Activated B cell treated with CpG ODN at 0.5 μM for 24 hours (primary cell): Measurements from ENCODE around the gene EXOC6. TPM values are rescaled to one million over a fixed set of nuclear protein-coding genes. Genes with fewer than 3 reads are reported as not detected.

Source experiments
- ATAC-seq: fragments of 200-7000 bp; cut with Tn5 transposase; one replicate; pipeline ENCODE4 v1.10.0; 2021; ENCODE audit warnings: low read depth, mild to moderate bottlenecking, moderate library complexity
- CTCF ChIA-PET: fragments of 350-600 bp; sonication (Branson Sonifier 250); formaldehyde crosslinking; loops from one replicate; lab custom pipeline; 2021; ENCODE audit warnings: antibody characterized with exemption; lab: Charles Lee
- POLR2A ChIA-PET: fragments of 350-600 bp; sonication (Branson Sonifier 250); formaldehyde crosslinking; loops from one replicate; lab custom pipeline; 2021; ENCODE audit warnings: antibody characterized with exemption; lab: Charles Lee
- DNase-seq: peaks from one replicate; pipeline ENCODE4 v3.0.0; 2022
- H3K27ac Mint-ChIP-seq: one replicate; pipeline ENCODE4 v1.8.0; 2020; ENCODE audit warnings: mixed read lengths
- H3K27me3 Mint-ChIP-seq: one replicate; pipeline ENCODE4 v1.8.0; 2021; ENCODE audit warnings: mixed read lengths
- H3K36me3 Mint-ChIP-seq: one replicate; pipeline ENCODE4 v1.8.0; 2021; ENCODE audit warnings: low read depth, mixed read lengths
- H3K4me1 Mint-ChIP-seq: one replicate; pipeline ENCODE4 v1.8.0; 2021; ENCODE audit warnings: mixed read lengths
- H3K4me3 Mint-ChIP-seq: one replicate; pipeline ENCODE4 v1.8.0; 2020; ENCODE audit warnings: mild to moderate bottlenecking, mixed read lengths
- H3K9me3 Mint-ChIP-seq: one replicate; pipeline ENCODE4 v1.8.0; 2020; ENCODE audit warnings: mixed read lengths
- intact Hi-C: fragments of 100-400 bp; cut with micrococcal nuclease; formaldehyde crosslinking; loops from one replicate; pipeline ENCODE4 v1.15.1; 2024
- total RNA-seq: library from RNA; stranded (reverse); gene quantifications from 2 replicates; pipeline ENCODE4 v1.2.3, GENCODE V29; 2022
- TF ChIP-seq, protein P1 (sequence below): fragments of 200-600 bp; IDR thresholded peaks from one replicate; pipeline ENCODE4 v1.8.0; 2022; ENCODE audit warnings: antibody characterized with exemption, mild to moderate bottlenecking

Gene EXOC6
- total RNA-seq, 1 donor from 2014 or later: 17.3 TPM

GRCh38 chr10:93026072-93026471, 177.8 kb downstream of the EXOC6 start:
- intact Hi-C loops: no loop called here
- ChIA-PET POLR2A (no interaction called here), CTCF (no interaction called here)
- Mint-ChIP-seq H3K4me3 (no peak overlapping the region), H3K9me3 (no peaks in the 10 kb centered on the region), H3K27me3 (no peaks in the 10 kb centered on the region), H3K4me1 (no peaks in the 10 kb centered on the region), H3K36me3 (peaks cover 44% of the 10 kb centered on the region), H3K27ac (no peak overlapping the region)
- no peak for ATAC-seq
- TF ChIP-seq, protein P1, sequence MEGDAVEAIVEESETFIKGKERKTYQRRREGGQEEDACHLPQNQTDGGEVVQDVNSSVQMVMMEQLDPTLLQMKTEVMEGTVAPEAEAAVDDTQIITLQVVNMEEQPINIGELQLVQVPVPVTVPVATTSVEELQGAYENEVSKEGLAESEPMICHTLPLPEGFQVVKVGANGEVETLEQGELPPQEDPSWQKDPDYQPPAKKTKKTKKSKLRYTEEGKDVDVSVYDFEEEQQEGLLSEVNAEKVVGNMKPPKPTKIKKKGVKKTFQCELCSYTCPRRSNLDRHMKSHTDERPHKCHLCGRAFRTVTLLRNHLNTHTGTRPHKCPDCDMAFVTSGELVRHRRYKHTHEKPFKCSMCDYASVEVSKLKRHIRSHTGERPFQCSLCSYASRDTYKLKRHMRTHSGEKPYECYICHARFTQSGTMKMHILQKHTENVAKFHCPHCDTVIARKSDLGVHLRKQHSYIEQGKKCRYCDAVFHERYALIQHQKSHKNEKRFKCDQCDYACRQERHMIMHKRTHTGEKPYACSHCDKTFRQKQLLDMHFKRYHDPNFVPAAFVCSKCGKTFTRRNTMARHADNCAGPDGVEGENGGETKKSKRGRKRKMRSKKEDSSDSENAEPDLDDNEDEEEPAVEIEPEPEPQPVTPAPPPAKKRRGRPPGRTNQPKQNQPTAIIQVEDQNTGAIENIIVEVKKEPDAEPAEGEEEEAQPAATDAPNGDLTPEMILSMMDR: no peak
- no peak for DNase-seq

GRCh38 chr10:93027508-93027907, 179.2 kb downstream of the EXOC6 start:
- intact Hi-C loops: no loop called here
- TF ChIP-seq, protein P1: no peak
- Mint-ChIP-seq H3K36me3 (peaks cover 41% of the 10 kb centered on the region), H3K4me1 (no peaks in the 10 kb centered on the region), H3K27me3 (no peaks in the 10 kb centered on the region), H3K4me3 (no peak overlapping the region), H3K9me3 (no peaks in the 10 kb centered on the region), H3K27ac (no peak overlapping the region)
- ChIA-PET POLR2A (no interaction called here), CTCF (no interaction called here)
- DNase-seq (no peak), ATAC-seq (no peak)

DNA sequence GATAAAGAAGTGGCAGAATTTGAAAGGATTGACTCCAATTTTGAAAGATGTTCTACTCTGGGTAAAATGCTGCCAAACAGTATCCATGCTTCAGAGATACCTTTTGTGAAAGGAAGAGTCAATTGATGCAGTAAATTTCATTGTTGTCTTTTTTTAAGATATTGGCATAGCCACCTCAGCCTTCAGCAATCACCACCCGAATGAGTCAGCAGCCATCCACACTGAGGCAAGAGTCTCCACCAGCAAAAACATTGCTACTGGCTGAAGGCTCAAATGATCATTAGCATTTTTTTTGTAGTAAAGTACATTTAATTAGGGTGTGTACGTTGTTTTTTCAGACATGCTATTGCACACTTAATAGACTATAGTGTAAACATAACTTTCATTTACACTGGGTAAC, 180.6 kb downstream of the EXOC6 start:
- H3K27ac Mint-ChIP-seq: no peak overlapping the region
- ATAC-seq: no peak
- CTCF ChIA-PET: no interaction called here

GRCh38 chr10:93030409-93030808, 182.1 kb downstream of the EXOC6 start:
- no peak for ATAC-seq
- POLR2A ChIA-PET: no interaction called here
- CTCF ChIA-PET: no interaction called here

More for the DNA sequence above, 180.6 kb downstream of the EXOC6 start:
- no peak for DNase-seq
- Mint-ChIP-seq H3K9me3 (no peaks in the 10 kb centered on the region), H3K27me3 (no peaks in the 10 kb centered on the region), H3K4me3 (no peak overlapping the region), H3K36me3 (peaks cover 39% of the 10 kb centered on the region), H3K4me1 (no peaks in the 10 kb centered on the region)
- TF ChIP-seq, protein P1: no peak
- intact Hi-C loops: no loop called here
- POLR2A ChIA-PET: no interaction called here

GRCh38 chr10:93032105-93032808, 183.9 kb downstream of the EXOC6 start:
- ATAC-seq (no peak), DNase-seq (no peak)
- H3K27ac Mint-ChIP-seq: no peak overlapping the region
- H3K4me1 Mint-ChIP-seq: no peaks in the 10 kb centered on the region
- H3K4me3 Mint-ChIP-seq: no peak overlapping the region
- H3K9me3 Mint-ChIP-seq: no peaks in the 10 kb centered on the region
- ChIA-PET POLR2A (no interaction called here), CTCF (no interaction called here)
- H3K36me3 Mint-ChIP-seq: peaks cover 20% of the 10 kb centered on the region
- no peaks in the 10 kb centered on the region for H3K27me3 Mint-ChIP-seq
- intact Hi-C loops: no loop called here
- TF ChIP-seq, protein P1: no peak

More at GRCh38 chr10:93030409-93030808, 182.1 kb downstream of the EXOC6 start:
- H3K4me1 Mint-ChIP-seq: no peaks in the 10 kb centered on the region
- no peak for DNase-seq
- H3K9me3 Mint-ChIP-seq: no peaks in the 10 kb centered on the region
- H3K27me3 Mint-ChIP-seq: no peaks in the 10 kb centered on the region
- intact Hi-C loops: no loop called here
- no peak overlapping the region for H3K27ac Mint-ChIP-seq
- TF ChIP-seq, protein P1: no peak
- H3K36me3 Mint-ChIP-seq: peaks cover 37% of the 10 kb centered on the region
- no peak overlapping the region for H3K4me3 Mint-ChIP-seq
